HT-29 (cell line): ENCODE measurements around the gene NCOA1. TPM values are rescaled to one million over a fixed set of nuclear protein-coding genes. Genes with fewer than 3 reads are reported as not detected.
"Not testable (repeated sequence)": the region's sequence is repeated elsewhere in the genome, so short reads cannot be mapped to it uniquely, and the experiment has no call there.

ENCODE experiments used
- DNase-seq: peaks from one replicate; pipeline ENCODE4 v3.0.0-alpha.2; 2015; ENCODE audit warnings: low spot score
- total RNA-seq: library from RNA; depleted of rRNA; stranded (reverse); fragments of >200 nt; shearing (Covaris generic); gene quantifications from 2 replicates; pipeline ENCODE4 v1.2.3, GENCODE V29; 2014; rRNA removed

NCOA1 gene
- 2.9 and 4.0 TPM in 2 replicates for total RNA-seq

DNA sequence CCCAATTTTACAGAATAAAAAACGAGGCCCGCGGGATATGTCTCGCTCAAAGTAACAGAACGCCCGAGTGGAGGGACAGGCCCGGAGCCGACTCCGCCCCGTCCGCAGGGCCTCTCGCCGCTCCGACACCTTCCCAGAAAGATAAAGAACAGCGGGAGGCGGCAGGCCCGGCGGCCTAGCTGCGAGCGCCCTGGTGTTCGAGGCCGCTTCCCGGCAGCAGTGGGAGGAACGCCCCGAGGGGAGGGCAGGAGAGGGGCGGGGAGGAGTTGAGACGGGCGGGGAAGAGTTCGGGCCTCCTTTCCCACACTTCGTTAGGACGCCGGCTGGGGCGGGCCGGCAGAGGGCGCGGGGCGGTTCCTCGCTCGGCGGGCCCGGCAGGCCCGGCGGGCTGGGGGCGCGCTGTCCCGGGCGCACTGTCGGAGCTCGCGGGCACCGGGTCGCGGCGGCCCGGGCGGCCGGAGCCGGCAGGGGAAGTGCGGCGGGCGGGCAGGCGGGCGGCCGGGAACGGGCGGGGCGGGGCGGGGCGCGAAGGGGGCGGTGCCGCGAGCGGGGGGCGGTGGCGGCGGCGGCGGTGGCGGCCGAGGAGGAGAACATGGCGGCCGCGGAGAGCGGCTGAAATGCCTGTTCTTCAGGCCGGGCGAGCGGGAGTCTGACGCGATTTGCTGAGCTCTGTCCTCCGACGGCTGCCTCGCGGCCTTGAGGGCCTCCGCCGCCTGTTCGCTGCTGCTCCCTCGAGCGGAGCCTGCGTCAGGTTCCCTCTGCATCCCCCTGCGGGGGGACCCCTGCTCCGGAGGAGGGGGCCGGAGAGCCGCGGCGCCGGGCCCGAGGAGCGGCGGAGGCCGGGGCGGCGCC, at the start of gene NCOA1:
TSS of gene NCOA1 (plus strand) at position 565 of the 852 bp plus-strand sequence. CDS start 167,424 bp downstream, outside the sequence.
- peak; percentile 67 for DNase-seq

DNA sequence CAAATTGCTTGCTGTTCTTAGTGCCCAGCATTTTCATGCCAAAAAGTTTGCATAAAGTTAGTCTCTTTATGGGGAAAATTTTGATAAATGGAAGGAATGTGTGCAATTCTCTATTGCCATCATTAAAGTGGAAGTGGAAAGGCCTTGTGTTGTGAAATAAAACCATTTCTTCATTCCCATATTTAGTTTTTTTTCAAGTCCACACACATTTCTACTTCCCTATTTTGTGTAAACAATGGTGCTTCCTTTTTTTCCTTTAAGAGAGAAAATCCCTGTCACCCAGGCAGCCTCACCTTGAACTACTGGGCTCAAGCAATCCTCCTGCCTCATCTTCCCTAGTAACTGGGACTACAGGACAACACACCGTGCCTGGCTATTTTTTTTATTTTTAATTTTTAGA, 42.3 kb upstream of the NCOA1 start:
- no peak for DNase-seq

- no peak for DNase-seq
These were observed 41.7 kb upstream of the NCOA1 start for GRCh38 chr2:24449344-24449743.

- DNase-seq: no peak
These were observed 39.1 kb upstream of the NCOA1 start for GRCh38 chr2:24451805-24452501.

- DNase-seq: no peak
These were observed 38.6 kb upstream of the NCOA1 start for GRCh38 chr2:24452502-24452885.

- no peak for DNase-seq
These were observed 37.5 kb upstream of the NCOA1 start for GRCh38 chr2:24453379-24454073.

DNA sequence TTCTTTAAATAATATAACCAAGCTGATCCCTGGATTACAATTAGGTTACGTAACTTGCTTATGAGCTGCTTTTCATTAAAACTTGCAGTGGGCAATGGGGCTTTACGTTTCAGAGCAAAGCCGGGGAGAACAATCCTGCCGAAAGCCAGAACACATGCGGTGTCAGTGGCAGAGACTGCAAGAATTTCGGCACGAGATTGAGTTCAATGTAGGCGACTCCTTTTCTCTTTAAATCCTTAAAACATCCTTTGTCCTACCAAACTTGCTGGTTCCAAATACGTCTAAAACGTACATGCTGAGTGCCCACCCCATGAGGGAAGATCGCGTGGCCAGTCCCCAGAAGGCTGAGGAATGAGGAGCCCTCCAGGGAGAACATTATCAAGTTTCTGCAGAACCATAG, 36.8 kb upstream of the NCOA1 start:
- no peak for DNase-seq

DNA sequence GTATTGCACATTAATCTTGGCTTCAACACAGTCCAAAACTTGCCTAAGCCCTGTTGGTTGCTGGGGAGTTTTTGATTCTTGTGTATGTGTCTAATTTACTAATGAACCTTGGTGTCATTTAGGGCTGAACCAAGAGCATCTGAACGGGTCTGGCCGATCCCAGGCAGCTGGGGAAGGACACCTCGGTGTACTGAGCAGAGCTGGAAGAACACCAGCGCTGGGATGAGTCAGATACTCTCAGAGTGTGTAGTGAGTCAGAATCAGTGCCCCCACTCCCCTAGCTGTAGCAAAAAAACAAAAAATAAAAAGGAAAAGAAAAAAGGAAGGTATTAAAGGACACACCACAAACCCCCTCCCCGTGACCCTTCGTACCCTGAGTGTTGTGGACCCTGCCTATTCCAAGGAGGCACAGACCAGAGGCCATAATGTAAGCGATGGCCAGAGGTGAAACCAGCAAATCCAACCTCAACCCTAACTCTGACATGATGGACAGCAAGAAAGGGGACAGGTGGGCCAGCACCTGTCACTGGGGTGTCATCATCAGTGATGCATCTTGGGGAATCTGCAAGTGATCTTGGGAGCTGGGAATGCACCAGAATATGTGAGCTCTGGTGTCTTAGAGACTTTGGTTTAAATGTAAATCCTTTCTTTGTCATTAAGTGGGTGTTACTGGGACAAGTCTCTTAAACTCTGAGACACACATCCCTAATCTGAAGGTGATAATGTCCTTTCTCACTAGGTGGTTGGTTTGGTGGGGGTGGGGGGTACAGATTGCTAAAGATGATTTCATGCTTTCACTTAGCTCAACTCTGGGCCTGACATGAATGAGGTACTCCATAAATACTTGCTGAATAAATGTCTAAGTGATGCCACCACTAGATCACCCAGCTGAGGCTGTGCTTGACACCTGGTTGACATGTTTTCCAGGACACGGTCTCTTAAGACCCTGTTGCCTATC, 34.2 kb upstream of the NCOA1 start:
- DNase-seq: no peak

- no peak for DNase-seq
These were observed 33.2 kb upstream of the NCOA1 start for GRCh38 chr2:24457696-24458386.

DNA sequence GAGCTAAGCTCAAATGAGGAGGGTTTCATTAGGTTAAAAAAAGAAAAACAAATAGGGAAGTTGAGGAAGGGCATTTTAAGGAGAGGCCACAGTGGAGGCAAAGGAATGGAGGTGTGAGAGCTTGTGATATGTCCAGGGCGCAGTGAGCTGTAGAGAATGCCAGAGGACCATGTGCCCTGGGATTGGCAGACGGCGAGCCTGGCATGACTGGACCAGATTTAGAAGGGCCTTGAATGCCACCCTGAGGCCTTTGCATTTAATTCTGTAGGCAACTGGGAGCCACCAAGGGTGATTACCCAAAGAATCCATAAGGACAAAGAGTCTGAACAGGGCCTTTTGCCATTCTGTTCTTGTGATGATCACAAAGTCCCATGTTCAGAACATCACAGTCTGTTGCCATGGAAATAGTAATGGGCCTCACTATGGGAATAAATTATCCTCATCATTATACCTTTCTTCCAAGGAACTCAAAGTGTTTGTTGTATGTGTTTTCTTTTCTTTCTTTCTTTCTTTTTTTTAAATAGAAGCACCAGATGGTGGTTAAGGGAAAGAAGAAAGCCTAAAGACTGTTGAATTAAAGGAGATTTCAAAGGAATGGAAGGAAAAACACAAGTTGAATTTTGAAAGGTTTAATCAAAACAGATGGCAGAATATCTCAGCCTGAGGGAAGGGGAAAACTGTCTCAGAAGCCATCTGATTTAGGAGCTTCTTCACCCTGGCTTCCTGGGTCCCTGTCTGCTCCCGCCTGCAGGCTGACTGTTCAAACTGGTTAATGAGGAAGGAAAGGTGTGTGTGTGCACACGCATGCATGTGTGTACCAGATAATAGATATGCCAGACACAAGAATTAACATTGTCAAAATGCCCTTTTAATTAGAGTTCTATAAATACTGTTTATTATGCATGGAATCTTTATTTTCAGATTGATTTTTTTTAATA, 31.6 kb upstream of the NCOA1 start:
- no peak for DNase-seq

DNA sequence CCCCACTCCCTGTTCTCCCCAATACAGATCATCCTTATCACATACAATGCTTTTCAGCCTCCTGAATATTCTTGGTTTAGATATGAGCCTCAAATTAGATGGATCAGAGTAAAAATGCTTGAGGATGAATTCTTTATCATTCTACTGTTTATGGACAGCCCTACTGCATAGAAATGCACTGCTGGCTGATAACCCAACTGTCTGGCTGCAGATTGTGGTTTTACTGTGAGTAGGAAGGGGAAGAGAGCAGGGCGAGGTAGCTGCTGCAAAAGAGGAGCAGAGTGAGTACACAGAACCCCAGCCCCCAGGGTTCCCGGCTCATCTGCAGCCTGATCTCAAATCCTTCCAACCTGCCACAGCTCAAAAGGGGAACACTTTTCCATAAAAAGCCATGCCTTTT, 29.4 kb upstream of the NCOA1 start:
- no peak for DNase-seq

GRCh38 chr2:24463271-24463670, 27.8 kb upstream of the NCOA1 start:
- DNase-seq: no peak

GRCh38 chr2:24466871-24467870, 23.9 kb upstream of the NCOA1 start:
- DNase-seq: peak; percentile 57

- not testable (repeated sequence) for DNase-seq
These were observed 22.6 kb upstream of the NCOA1 start for GRCh38 chr2:24468453-24468852.

DNA sequence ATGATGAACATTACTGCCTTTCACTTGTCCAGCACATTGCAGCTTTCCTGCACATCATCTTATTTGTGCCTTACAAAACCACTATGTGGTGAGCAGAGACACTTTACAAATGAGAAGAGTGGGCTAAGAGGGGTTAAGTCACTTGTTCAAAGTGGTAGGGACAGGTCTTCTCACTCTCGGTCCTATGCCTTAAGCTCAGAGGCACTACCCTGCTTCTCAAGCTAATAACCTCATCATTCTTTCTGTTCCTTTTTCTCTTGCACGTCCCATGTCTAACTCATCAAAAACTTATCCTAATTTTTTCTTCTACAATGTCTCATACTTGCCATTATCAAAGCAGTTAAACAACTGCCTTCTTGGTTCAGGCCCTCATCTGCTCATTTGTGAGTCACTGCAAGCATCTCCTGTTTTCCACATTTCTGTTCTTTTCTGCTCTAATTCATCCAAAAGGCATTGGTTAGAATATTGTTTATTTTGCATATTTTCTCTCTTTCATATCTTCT, 21.9 kb upstream of the NCOA1 start:
- DNase-seq: no peak

- DNase-seq: peak; percentile 20
These were observed 19.4 kb upstream of the NCOA1 start for GRCh38 chr2:24471662-24472061.

DNA sequence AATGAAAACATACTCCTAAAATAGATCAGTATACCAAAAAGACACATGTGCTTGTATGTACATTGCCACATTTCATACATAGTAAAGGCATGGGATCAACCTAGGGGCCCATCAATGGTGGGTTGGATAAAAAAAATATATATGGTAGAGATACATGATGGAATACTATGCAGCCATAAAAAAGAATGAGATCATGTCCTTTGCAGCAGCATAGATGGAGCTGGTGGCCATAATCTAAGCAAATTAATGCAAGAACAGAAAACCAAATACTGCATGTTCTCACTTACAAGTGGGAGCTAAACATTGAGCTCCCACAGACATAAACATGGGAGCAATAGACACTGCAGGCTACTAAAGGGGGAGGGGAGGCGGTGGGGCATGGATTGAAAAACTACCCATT, 18.6 kb upstream of the NCOA1 start:
- DNase-seq: no peak

DNA sequence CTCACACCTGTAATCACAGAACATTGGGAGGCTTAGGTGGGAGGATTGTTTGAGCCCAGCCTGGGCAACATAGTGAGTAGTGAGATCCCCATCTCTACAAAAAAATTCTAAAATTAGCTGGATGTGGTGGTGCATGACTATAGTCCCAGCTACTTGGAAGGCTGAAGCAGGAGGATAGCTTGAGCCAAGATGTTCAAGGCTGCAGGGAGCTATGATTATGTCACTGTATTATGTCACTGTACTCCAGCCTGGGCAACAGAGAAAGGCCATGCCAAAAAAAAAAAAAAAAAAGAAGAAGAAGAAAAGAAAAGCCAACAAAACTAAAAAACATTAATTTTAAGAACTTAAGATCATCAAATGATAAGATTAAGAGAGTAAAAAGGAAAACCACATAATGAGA, 17.4 kb upstream of the NCOA1 start:
- DNase-seq: no peak
